GM12891 (cell line): ENCODE results near the gene KIF6.

ENCODE experiments used
- DNase-seq: peaks from one replicate; pipeline ENCODE4 v3.0.0; 2011; ENCODE audit warnings: low spot score; ENCODE audit not compliant: insufficient read length
- FAIRE-seq: peaks from 2 replicates; lab custom pipeline; 2011; peaks lifted over from hg19 to GRCh38; lab: Jason Lieb, UNC
- PAX5 ChIP-seq: IDR thresholded peaks from 2 replicates; pipeline ENCODE4 v1.6.1; 2011; ENCODE audit warnings: low read length, moderate library complexity, mild to moderate bottlenecking; ENCODE audit not compliant: insufficient read depth, severe bottlenecking
- POLR2A ChIP-seq: IDR thresholded peaks from 2 replicates; pipeline ENCODE4 v1.6.1; 2011; ENCODE audit warnings: low read depth, low read length, control low read depth
- POLR2AphosphoS5 ChIP-seq: IDR thresholded peaks from 2 replicates; pipeline ENCODE4 v1.6.1; 2011; ENCODE audit warnings: low read depth, low read length, control low read depth
- POU2F2 ChIP-seq: IDR thresholded peaks from 2 replicates; pipeline ENCODE4 v1.6.1; 2011; ENCODE audit warnings: low read depth, mild to moderate bottlenecking, control low read depth, low read length, moderate library complexity
- SPI1 ChIP-seq: IDR thresholded peaks from 2 replicates; pipeline ENCODE4 v1.6.1; 2011; ENCODE audit warnings: low read depth, low read length, control low read depth
- TAF1 ChIP-seq: IDR thresholded peaks from 2 replicates; pipeline ENCODE4 v1.6.1; 2011; ENCODE audit warnings: low read depth, low read length, control low read depth

The KIF6 gene

DNA sequence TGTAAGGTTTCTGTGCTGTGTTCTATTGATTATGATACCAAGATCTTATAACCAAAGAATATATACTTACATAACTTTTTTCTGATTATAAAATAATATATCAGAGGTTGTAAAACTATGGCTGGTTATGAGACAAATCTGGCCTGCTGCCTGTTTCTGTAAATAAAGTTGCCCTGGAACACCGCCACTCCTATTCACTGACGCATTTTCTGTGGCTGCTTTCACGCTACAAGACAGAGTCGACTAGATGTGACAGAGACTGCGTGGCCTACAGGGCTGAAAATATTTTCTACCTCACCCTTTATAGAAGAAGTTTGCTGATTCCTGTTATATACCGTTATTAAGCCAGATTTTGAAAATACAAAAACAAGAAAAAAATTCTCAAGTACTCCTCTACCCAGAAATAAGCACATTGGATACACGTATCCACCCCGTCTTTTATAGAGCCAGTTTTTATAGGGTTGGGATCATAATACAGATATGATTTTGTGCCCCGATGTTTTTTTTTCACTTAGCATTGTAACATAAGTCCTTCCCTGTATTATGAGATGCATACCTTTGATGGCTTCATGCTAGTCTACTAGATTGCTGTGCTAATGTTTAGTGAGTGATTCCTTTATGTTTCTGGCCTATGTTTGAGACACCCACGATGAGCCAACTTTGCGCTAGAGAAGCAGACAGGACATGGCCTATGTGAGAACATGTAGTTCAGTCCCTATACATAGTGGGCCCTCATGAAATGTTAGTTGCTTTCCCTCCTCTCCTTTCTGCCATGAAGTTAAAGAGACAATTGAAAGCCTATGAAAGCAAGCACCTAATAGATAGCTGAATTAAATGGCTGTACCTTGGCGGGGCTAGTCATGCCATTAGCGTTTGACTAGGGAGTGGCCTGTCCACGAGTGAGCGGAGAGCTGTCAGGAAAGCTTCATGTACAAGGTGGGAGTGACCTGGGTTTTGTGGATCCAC is 304.6 kb downstream of the KIF6 start:
- DNase-seq (no peak), FAIRE-seq (no peak)
- TF ChIP-seq PAX5 (no peak), POLR2AphosphoS5 (no peak), SPI1 (no peak), POLR2A (no peak), TAF1 (no peak), POU2F2 (no peak)

- TF ChIP-seq PAX5, result no peak
- no peak for TF ChIP-seq SPI1
- TF ChIP-seq TAF1, result no peak
- no peak for TF ChIP-seq POLR2AphosphoS5
- TF ChIP-seq POLR2A, result no peak
- FAIRE-seq, result no peak
- no peak for DNase-seq
Measured at GRCh38 chr6:39419607-39420006, 305.6 kb downstream of the KIF6 start.

GRCh38 chr6:39417440-39417839 is 307.8 kb downstream of the KIF6 start:
- FAIRE-seq (no peak), DNase-seq (no peak)

GRCh38 chr6:39416728-39417127 is 308.5 kb downstream of the KIF6 start:
- FAIRE-seq (no peak), DNase-seq (no peak)
- TF ChIP-seq PAX5 (no peak), POU2F2 (no peak)

More at GRCh38 chr6:39417440-39417839, 307.8 kb downstream of the KIF6 start:
- TF ChIP-seq POU2F2 (no peak), POLR2AphosphoS5 (no peak)

DNA sequence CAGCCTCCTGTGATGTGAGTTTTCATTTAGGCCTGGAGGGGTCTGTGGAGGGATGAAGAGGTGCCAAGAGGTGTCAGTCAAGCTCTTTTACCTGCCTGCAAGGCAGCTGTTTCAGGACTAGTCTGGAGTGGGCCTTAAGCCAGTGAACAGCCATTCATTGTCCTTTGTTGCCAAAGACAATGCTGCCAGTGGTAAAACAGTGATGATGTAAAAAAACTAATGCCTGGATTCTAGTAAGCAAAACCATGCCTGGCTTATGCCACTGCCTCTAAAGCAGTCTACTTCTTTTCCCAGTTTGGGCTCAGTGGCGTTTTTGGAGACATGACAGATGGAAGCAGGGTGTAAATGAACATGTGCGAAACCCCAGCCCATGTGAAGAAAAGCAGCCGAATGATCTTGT is 309.2 kb downstream of the KIF6 start:
- TF ChIP-seq POLR2AphosphoS5, result no peak
- TF ChIP-seq POLR2A, result no peak
- no peak for TF ChIP-seq PAX5
- TF ChIP-seq POU2F2, result no peak
- TF ChIP-seq TAF1, result no peak
- TF ChIP-seq SPI1, result no peak
- DNase-seq (no peak), FAIRE-seq (no peak)

DNA sequence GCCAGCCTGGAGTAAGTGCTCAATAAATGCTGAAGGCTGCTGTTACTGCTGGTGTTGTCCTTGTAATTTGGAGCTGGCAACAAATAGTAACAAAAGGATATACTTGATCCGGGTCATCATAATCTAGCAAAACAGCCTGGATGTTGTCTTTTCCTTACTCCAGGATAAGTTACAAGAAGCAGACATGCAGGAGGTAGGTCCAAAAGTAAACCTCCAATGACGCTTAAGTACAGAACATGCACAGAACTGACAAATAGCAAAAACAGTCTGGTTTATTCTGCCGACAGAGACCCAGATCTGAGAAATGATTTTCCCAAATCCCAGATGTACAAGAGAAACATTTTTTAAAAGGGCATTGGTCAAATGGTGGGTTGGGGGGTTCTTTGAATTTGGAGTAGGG is 309.7 kb downstream of the KIF6 start:
- DNase-seq (no peak), FAIRE-seq (no peak)
- TF ChIP-seq PAX5, result no peak
- TF ChIP-seq POLR2AphosphoS5, result no peak
- no peak for TF ChIP-seq SPI1
- no peak for TF ChIP-seq POLR2A
- TF ChIP-seq TAF1, result no peak
- no peak for TF ChIP-seq POU2F2

DNA sequence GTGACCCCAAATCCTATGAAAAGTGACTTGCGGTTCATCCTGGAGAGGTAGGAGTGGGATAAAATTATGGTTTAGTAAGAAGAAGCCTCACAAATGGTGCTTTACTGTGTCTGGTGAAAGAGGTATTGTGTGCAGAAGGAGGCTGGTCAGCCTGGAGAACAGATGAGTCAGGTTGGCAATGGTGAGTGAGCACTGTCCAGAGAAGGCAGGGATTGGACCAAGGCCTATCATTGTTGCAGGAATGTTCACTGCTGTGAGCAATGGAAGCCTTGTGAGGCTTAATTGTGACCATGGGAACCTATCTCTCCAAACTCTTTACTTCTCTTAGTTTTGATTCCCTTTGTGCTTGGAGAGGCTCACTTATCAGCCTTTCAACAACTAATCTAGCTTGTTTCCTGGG is 313.7 kb downstream of the KIF6 start:
- DNase-seq (no peak), FAIRE-seq (no peak)

DNA sequence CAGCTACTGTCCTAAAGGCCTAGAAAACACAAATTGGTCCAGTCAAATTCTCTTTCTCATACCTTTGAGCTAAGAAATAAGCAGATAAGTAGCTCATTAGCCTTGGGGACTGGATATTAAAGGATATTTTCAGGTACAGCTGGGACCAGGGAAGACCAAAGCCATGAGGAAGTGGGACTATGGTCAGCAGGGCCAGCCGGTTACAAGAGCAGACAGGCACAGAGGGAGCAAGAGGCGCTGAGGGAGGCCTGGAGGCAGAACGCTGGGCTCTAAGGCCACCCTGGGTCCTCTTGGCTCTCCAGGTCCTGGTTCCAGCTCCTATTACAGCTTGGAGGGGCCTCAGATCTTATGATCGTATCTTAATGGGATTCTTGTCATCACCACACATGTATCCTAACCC is 314.2 kb downstream of the KIF6 start:
- FAIRE-seq (no peak), DNase-seq (no peak)
- TF ChIP-seq PAX5 (no peak), TAF1 (no peak), POU2F2 (no peak), POLR2AphosphoS5 (no peak), SPI1 (no peak), POLR2A (no peak)

More for the DNA sequence above, 313.7 kb downstream of the KIF6 start:
- no peak for TF ChIP-seq TAF1

GRCh38 chr6:39409889-39410288 is 315.3 kb downstream of the KIF6 start:
- no peak for TF ChIP-seq POU2F2
- TF ChIP-seq POLR2A, result no peak
- no peak for TF ChIP-seq POLR2AphosphoS5
- no peak for TF ChIP-seq SPI1
- no peak for FAIRE-seq
- DNase-seq, result no peak

GRCh38 chr6:39407446-39407993 is 317.7 kb downstream of the KIF6 start:
- FAIRE-seq, result no peak
- TF ChIP-seq POLR2A, result no peak
- no peak for TF ChIP-seq TAF1
- TF ChIP-seq SPI1, result no peak
- no peak for TF ChIP-seq POLR2AphosphoS5
- no peak for TF ChIP-seq PAX5
- no peak for TF ChIP-seq POU2F2

More at GRCh38 chr6:39407446-39407993, 317.7 kb downstream of the KIF6 start:
- DNase-seq, result no peak
